ENCODE data around the gene TTLL11.
"Not testable (repeated sequence)": the region's sequence is repeated elsewhere in the genome, so short reads cannot be mapped to it uniquely, and the experiment has no call there.

TTLL11 gene

GRCh38 chr9:121983736-121984135, 109.4 kb downstream of the TTLL11 start:
- TF ChIP-seq CTCF (IDR thresholded peaks at IDR 0.05): no peak
- no peaks in the 10 kb centered on the region for H3K79me2 ChIP-seq
- no peaks in the 10 kb centered on the region for H3K36me3 ChIP-seq (ENCODE audit: control insufficient read depth, insufficient read depth, low read length)
- no peak overlapping the region for H3K4me2 ChIP-seq (ENCODE audit: low read length)
- no peaks in the 10 kb centered on the region for H3K9me3 ChIP-seq (ENCODE audit: control insufficient read depth, low read length)
- H3K4me1 ChIP-seq: no peaks in the 10 kb centered on the region
- H3K27ac ChIP-seq: no peak overlapping the region
- H3K27me3 ChIP-seq (ENCODE audit: control insufficient read depth, insufficient read depth, low read length): no peaks in the 10 kb centered on the region
- no peak overlapping the region for H2AFZ ChIP-seq
- H3K4me3 ChIP-seq (ENCODE audit: low read depth, low read length): no peak overlapping the region
- H3K9ac ChIP-seq: no peak overlapping the region

DNA sequence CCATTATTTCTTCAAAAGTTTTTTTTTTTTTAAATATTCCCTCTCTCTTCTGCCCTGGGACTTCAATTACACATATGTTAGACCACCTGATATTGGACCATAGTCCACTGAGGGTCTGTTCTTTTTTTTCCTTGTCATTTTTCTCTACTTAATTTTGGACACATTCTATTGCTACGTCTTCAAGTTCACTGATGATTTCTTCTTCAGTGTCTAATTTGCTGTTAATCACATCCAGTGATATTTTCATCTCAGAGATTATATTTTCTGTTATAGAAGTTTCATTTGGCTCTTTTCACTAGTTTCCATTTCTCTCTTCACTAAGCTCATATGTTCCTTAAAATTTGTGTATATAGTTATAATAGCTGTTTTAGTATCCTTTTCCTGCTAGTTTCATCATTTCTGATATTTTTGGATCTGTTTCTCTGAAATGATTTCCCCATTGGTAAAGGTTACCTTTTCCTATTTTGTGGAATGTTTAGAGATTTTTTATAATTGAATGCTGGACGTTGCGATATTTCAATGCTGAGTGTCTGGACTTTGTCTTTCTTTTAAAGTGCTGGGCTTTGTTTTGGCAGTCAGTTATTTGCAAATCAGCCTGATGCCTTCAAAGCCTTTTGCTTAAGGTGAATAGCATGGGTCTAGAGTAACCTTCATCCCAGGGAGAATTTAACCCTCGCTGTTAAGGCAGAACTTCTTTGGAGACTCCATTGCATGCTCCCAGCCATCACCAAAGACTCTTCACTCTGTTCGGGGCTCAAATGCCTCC, 111.8 kb downstream of the TTLL11 start:
- Histone ChIP-seq H3K79me2 (no peaks in the 10 kb centered on the region), H3K9ac (no peak overlapping the region), H3K27ac (no peak overlapping the region), H3K9me3 (ENCODE audit: control insufficient read depth, low read length) (no peaks in the 10 kb centered on the region), H3K4me1 (no peaks in the 10 kb centered on the region), H2AFZ (no peak overlapping the region), H3K4me3 (ENCODE audit: low read depth, low read length) (no peak overlapping the region), H3K27me3 (ENCODE audit: control insufficient read depth, insufficient read depth, low read length) (no peaks in the 10 kb centered on the region), H3K4me2 (ENCODE audit: low read length) (no peak overlapping the region), H3K36me3 (ENCODE audit: control insufficient read depth, insufficient read depth, low read length) (no peaks in the 10 kb centered on the region)
- no peak for TF ChIP-seq CTCF (IDR thresholded peaks at IDR 0.05)

GRCh38 chr9:121980665-121981064, 112.4 kb downstream of the TTLL11 start:
- not testable (repeated sequence) for H2AFZ ChIP-seq; H3K4me2 ChIP-seq (ENCODE audit: low read length); H3K9me3 ChIP-seq (ENCODE audit: control insufficient read depth, low read length); H3K9ac ChIP-seq; H3K27me3 ChIP-seq (ENCODE audit: control insufficient read depth, insufficient read depth, low read length); H3K4me1 ChIP-seq; H3K79me2 ChIP-seq; H3K27ac ChIP-seq; H3K4me3 ChIP-seq (ENCODE audit: low read depth, low read length); H3K36me3 ChIP-seq (ENCODE audit: control insufficient read depth, insufficient read depth, low read length)

GRCh38 chr9:121979736-121980135, 113.4 kb downstream of the TTLL11 start:
- Histone ChIP-seq H3K27me3 (ENCODE audit: control insufficient read depth, insufficient read depth, low read length) (no peaks in the 10 kb centered on the region), H3K9me3 (ENCODE audit: control insufficient read depth, low read length) (no peaks in the 10 kb centered on the region), H3K9ac (no peak overlapping the region), H3K79me2 (no peaks in the 10 kb centered on the region), H3K4me3 (ENCODE audit: low read depth, low read length) (no peak overlapping the region), H3K27ac (no peak overlapping the region), H2AFZ (no peak overlapping the region), H3K4me2 (ENCODE audit: low read length) (no peak overlapping the region), H3K36me3 (ENCODE audit: control insufficient read depth, insufficient read depth, low read length) (no peaks in the 10 kb centered on the region), H3K4me1 (no peaks in the 10 kb centered on the region)
- no peak for TF ChIP-seq CTCF (IDR thresholded peaks at IDR 0.05)

DNA sequence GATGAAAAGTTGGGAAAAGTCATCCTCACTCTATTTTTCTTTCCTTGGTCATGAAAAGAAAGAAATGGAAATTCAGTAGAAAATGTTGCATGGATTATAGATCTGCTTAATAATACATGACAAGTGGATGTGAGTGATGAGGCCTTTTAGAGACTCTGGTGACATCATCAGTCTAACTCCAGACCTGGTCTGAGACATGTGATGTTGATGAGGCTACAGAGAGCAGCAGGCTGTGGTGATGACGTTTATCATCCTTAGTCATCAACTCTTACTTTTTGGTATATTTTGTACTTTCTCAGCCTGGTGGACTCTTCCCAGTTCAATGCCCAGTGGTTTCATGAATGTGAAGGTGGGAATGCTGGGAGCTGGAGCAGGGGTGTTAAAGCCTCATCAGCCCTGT, 116.4 kb downstream of the TTLL11 start:
- Histone ChIP-seq H3K4me1 (no peaks in the 10 kb centered on the region), H3K27me3 (ENCODE audit: control insufficient read depth, insufficient read depth, low read length) (no peaks in the 10 kb centered on the region), H3K9me3 (ENCODE audit: control insufficient read depth, low read length) (no peaks in the 10 kb centered on the region), H3K4me3 (ENCODE audit: low read depth, low read length) (no peak overlapping the region), H3K27ac (no peak overlapping the region), H3K4me2 (ENCODE audit: low read length) (no peak overlapping the region), H3K79me2 (no peaks in the 10 kb centered on the region), H3K36me3 (ENCODE audit: control insufficient read depth, insufficient read depth, low read length) (no peaks in the 10 kb centered on the region), H2AFZ (no peak overlapping the region), H3K9ac (no peak overlapping the region)
- no peak for TF ChIP-seq CTCF (IDR thresholded peaks at IDR 0.05)
